Gastrocnemius medialis (tissue), 4 donors: Measurements from ENCODE around the gene TLX2. TPM values are rescaled to one million over a fixed set of nuclear protein-coding genes. Genes with fewer than 3 reads are reported as not detected.

Experiments
- ATAC-seq, 2 donors: fragments of 150-250 bp; one replicate each; pipeline ENCODE4 v1.9.1; 2016
- DNase-seq, 2 donors: peaks; one replicate each; pipeline ENCODE4 v3.0.0-alpha.2; 2019
- H3K27ac ChIP-seq, 4 donors: fragments of 200-600 bp; sonication (generic); 1 replicate in 1 of 4; 2 replicates in 3 of 4; pipeline ENCODE4 v1.5.1; 2016 to 2018; ENCODE audit warnings: mild to moderate bottlenecking in 2 of 4, moderate library complexity in 1 of 4
- H3K27me3 ChIP-seq, 3 donors: fragments of 200-600 bp; sonication (generic) in 2 of 3; 1 replicate in 1 of 3; 2 replicates in 2 of 3; pipeline versions ENCODE4 v1.5.1 to v1.6.0; 2016 to 2019; ENCODE audit warnings: mild to moderate bottlenecking in 1 of 3, moderate library complexity in 1 of 3
- H3K36me3 ChIP-seq, 2 donors: fragments of 200-600 bp; sonication (generic) in 1 of 2; one replicate each; pipeline ENCODE4 v1.5.1; 2017 to 2018
- H3K4me1 ChIP-seq, 2 donors: fragments of 200-600 bp; sonication (generic) in 1 of 2; one replicate each; pipeline ENCODE4 v1.5.1; 2016 to 2017; ENCODE audit warnings: mild to moderate bottlenecking in 2 of 2
- H3K4me3 ChIP-seq, 4 donors: fragments of 200-600 bp; sonication (generic) in 3 of 4; 1 replicate in 1 of 4; 2 replicates in 3 of 4; pipeline ENCODE4 v1.5.1; 2016 to 2019; ENCODE audit warnings: mild to moderate bottlenecking in 2 of 4
- H3K9me3 ChIP-seq, 3 donors: fragments of 200-600 bp; sonication (generic) in 2 of 3; 1 replicate in 1 of 3; 2 replicates in 2 of 3; pipeline ENCODE4 v1.5.1; 2016 to 2019
- CTCF ChIP-seq, 5 experiments: fragments of 450-650 bp in 3 of 5; fragments of 200-600 bp in 2 of 5; sonication (generic) in 2 of 5; IDR thresholded peaks in 4 of 5; conservative IDR thresholded peaks in 1 of 5; 1 replicate in 4 of 5; 2 replicates in 1 of 5; pipeline ENCODE4 v1.5.1; 2016 to 2019; ENCODE audit warnings: antibody characterized with exemption in 5 of 5, mild to moderate bottlenecking in 3 of 5, moderate library complexity in 3 of 5
- POLR2A ChIP-seq, 2 donors: fragments of 450-650 bp; IDR thresholded peaks; one replicate each; pipeline ENCODE4 v1.6.1; 2017; ENCODE audit warnings: antibody characterized with exemption in 2 of 2, mild to moderate bottlenecking in 2 of 2, moderate library complexity in 2 of 2
- in situ Hi-C, 4 donors: fragments of 200-750 bp; cut with MboI; loops; one replicate each; pipeline versions ENCODE4 v1.15.0 to v1.8.0; 2017; ENCODE audit warnings: low sequenced_read_pairs in 4 of 4
- intact Hi-C: fragments of 100-400 bp; cut with DNase I; formaldehyde crosslinking; loops from one replicate; pipeline ENCODE4 v1.15.1; 2023; ENCODE audit warnings: low total_unique reads
- total RNA-seq, 4 donors: library from RNA; depleted of rRNA; stranded (reverse); fragments of >200 nt; gene quantifications; one replicate each; pipeline versions ENCODE4 v1.1.0 to v1.2.3, GENCODE V29; 2016

The TLX2 gene
- total RNA-seq, 4 donors from 2014 or later: not detected

GRCh38 chr2:74524955-74525716 lies 10.9 kb downstream of the TLX2 start:
- no peak for DNase-seq
- intact Hi-C loops (loop anchor here (10.0 kb wide), 1 partner anchor 310 kb away; the partner anchor contains the start of gene HK2), in situ Hi-C loops (loop anchor here in 1 of 4 donors (25.0 kb wide), 1 partner anchor 1288 kb away; the partner anchor contains the start of genes CCT7 and PRADC1)
- no peak for ATAC-seq
- H3K9me3 ChIP-seq: no peaks in the 10 kb centered on the region
- TF ChIP-seq CTCF (IDR thresholded peaks at IDR 0.05 in 4 of 5, conservative IDR thresholded peaks at IDR 0.05 in 1 of 5) (no peak), POLR2A (IDR thresholded peaks at IDR 0.05) (no peak)
- peaks cover 0 to 29% of the 10 kb centered on the region in 2 donors for H3K36me3 ChIP-seq
- peaks cover 10 to 17% of the 10 kb centered on the region in 2 donors for H3K4me1 ChIP-seq
- no peak overlapping the region for H3K4me3 ChIP-seq
- no peak overlapping the region for H3K27ac ChIP-seq
- peaks cover 4 to 9% (median 8%) of the 10 kb centered on the region in 3 donors for H3K27me3 ChIP-seq

- no peak within 1 kb of the TSS for H3K4me3 ChIP-seq
- no peaks in the 10 kb centered on the region for H3K9me3 ChIP-seq
- DNase-seq (no peak), ATAC-seq (no peak)
- peaks cover 14 to 25% of the 10 kb centered on the region in 2 donors for H3K4me1 ChIP-seq
- H3K27ac ChIP-seq: no peak within 1 kb of the TSS
- TF ChIP-seq POLR2A (IDR thresholded peaks at IDR 0.05): no peak
- no peak for TF ChIP-seq CTCF (IDR thresholded peaks at IDR 0.05 in 4 of 5, conservative IDR thresholded peaks at IDR 0.05 in 1 of 5)
- in situ Hi-C loops: loop anchor here in 1 of 4 donors (25.0 kb wide), 1 partner anchor 1289 kb away; the partner anchor contains the start of genes CCT7 and PRADC1
- intact Hi-C loops: loop anchor here (10.0 kb wide), 1 partner anchor 309 kb away; the partner anchor contains the start of gene HK2
- H3K27me3 ChIP-seq: peaks cover 0 to under 1% (median 0%) of the 10 kb centered on the region in 3 donors
- peaks cover 0 to 29% of the 10 kb centered on the region in 2 donors for H3K36me3 ChIP-seq
Measured at GRCh38 chr2:74525717-74526648, 11.7 kb downstream of the TLX2 start, which contains the start of gene DQX1. TSS of gene DQX1 (minus strand) at chr2:74526231. CDS start at chr2:74525729, 502 bp downstream.

- no peak for DNase-seq
- H3K4me3 ChIP-seq: no peak overlapping the region
- peaks cover 0 to 33% of the 10 kb centered on the region in 2 donors for H3K36me3 ChIP-seq
- H3K4me1 ChIP-seq: peaks cover 19 to 28% of the 10 kb centered on the region in 2 donors
- no peaks in the 10 kb centered on the region for H3K9me3 ChIP-seq
- in situ Hi-C loops: loop anchor here in 1 of 4 donors (25.0 kb wide), 1 partner anchor 1289 kb away; the partner anchor contains the start of genes CCT7 and PRADC1
- no peaks in the 10 kb centered on the region for H3K27me3 ChIP-seq
- intact Hi-C loops: loop anchor here (10.0 kb wide), 1 partner anchor 308 kb away; the partner anchor contains the start of gene HK2
- no peak for ATAC-seq
- TF ChIP-seq CTCF (IDR thresholded peaks at IDR 0.05 in 4 of 5, conservative IDR thresholded peaks at IDR 0.05 in 1 of 5): no peak
- TF ChIP-seq POLR2A (IDR thresholded peaks at IDR 0.05): no peak
- H3K27ac ChIP-seq: no peak overlapping the region
Measured at GRCh38 chr2:74526649-74527230, 12.5 kb downstream of the TLX2 start.

- H3K4me1 ChIP-seq: peaks cover 19 to 28% of the 10 kb centered on the region in 2 donors
- no peak for ATAC-seq
- peak overlapping the region in 1 of 4 donors; percentile 7 for H3K4me3 ChIP-seq
- in situ Hi-C loops (loop anchor here in 1 of 4 donors (25.0 kb wide), 1 partner anchor 1290 kb away; the partner anchor contains the start of genes CCT7 and PRADC1), intact Hi-C loops (loop anchor here (10.0 kb wide), 1 partner anchor 307 kb away; the partner anchor contains the start of gene HK2)
- H3K36me3 ChIP-seq: peaks cover 0 to 43% of the 10 kb centered on the region in 2 donors
- H3K27ac ChIP-seq: no peak overlapping the region
- no peak for TF ChIP-seq POLR2A (IDR thresholded peaks at IDR 0.05)
- no peak for TF ChIP-seq CTCF (IDR thresholded peaks at IDR 0.05 in 4 of 5, conservative IDR thresholded peaks at IDR 0.05 in 1 of 5)
- H3K27me3 ChIP-seq: no peaks in the 10 kb centered on the region
- no peaks in the 10 kb centered on the region for H3K9me3 ChIP-seq
- no peak for DNase-seq
Measured at GRCh38 chr2:74527741-74528140, 13.5 kb downstream of the TLX2 start.
